ENCODE results near the gene SUCO. TPM values are rescaled to one million over a fixed set of nuclear protein-coding genes. Genes with fewer than 3 reads are reported as not detected.

The SUCO gene
- total RNA-seq, 2 donors from 2014 or later: 62.2 TPM

- peaks cover 8% of the 10 kb centered on the region for H3K4me1 ChIP-seq (ENCODE audit: control insufficient read depth, insufficient read depth, low read length)
- no peaks in the 10 kb centered on the region for H3K9me3 ChIP-seq (ENCODE audit: control insufficient read depth, low read length)
- no peak for DNase-seq
- H3K27me3 ChIP-seq (ENCODE audit: control insufficient read depth, insufficient read depth, low read length, poor library complexity, severe bottlenecking): no peaks in the 10 kb centered on the region
- no peak for TF ChIP-seq CTCF (conservative IDR thresholded peaks at IDR 0.05)
- no peak overlapping the region for H3K9ac ChIP-seq (ENCODE audit: extremely low read depth, low read length, poor library complexity, severe bottlenecking)
- peak overlapping the region; percentile 70 for H3K27ac Mint-ChIP-seq
- peak overlapping the region; percentile 26 for H3K4me3 ChIP-seq (ENCODE audit: low read length)
- H3K27me3 Mint-ChIP-seq (ENCODE audit: insufficient read depth): no peaks in the 10 kb centered on the region
- WGBS, 2 experiments (ENCODE audit: insufficient coverage in 1 of 2, insufficient read length in 1 of 2): 95% methylated on average over 1 of the region's 1 CpG; no CpG with 5 or more reads in 1 of the 2 experiments
- H3K36me3 ChIP-seq (ENCODE audit: control insufficient read depth, insufficient read depth, low read length): peaks cover 91% of the 10 kb centered on the region
- no peak overlapping the region for H3K27ac ChIP-seq (ENCODE audit: low read depth, low read length)
- peaks cover 13% of the 10 kb centered on the region for H3K4me1 Mint-ChIP-seq
- H3K36me3 Mint-ChIP-seq (ENCODE audit: low read depth): peaks cover 38% of the 10 kb centered on the region
- H3K9me3 Mint-ChIP-seq: no peaks in the 10 kb centered on the region
- no peak overlapping the region for H3K4me3 Mint-ChIP-seq
Observed at GRCh38 chr1:172581779-172582178, 48.8 kb downstream of the SUCO start.

GRCh38 chr1:172582889-172583288 is 49.9 kb downstream of the SUCO start:
- peaks cover 36% of the 10 kb centered on the region for H3K36me3 Mint-ChIP-seq (ENCODE audit: low read depth)
- Histone ChIP-seq H3K36me3 (ENCODE audit: control insufficient read depth, insufficient read depth, low read length) (peaks cover 93% of the 10 kb centered on the region), H3K4me3 (ENCODE audit: low read length) (no peak overlapping the region), H3K27ac (ENCODE audit: low read depth, low read length) (no peak overlapping the region), H3K9me3 (ENCODE audit: control insufficient read depth, low read length) (no peaks in the 10 kb centered on the region), H3K9ac (ENCODE audit: extremely low read depth, low read length, poor library complexity, severe bottlenecking) (no peak overlapping the region), H3K27me3 (ENCODE audit: control insufficient read depth, insufficient read depth, low read length, poor library complexity, severe bottlenecking) (no peaks in the 10 kb centered on the region), H3K4me1 (ENCODE audit: control insufficient read depth, insufficient read depth, low read length) (peaks cover 8% of the 10 kb centered on the region)
- H3K4me1 Mint-ChIP-seq: peaks cover 13% of the 10 kb centered on the region
- WGBS, 2 experiments (ENCODE audit: insufficient coverage in 1 of 2, insufficient read length in 1 of 2): 98% methylated on average over 2 of the region's 3 CpGs; no CpG with 5 or more reads in 1 of the 2 experiments
- no peak overlapping the region for H3K4me3 Mint-ChIP-seq
- no peaks in the 10 kb centered on the region for H3K9me3 Mint-ChIP-seq
- DNase-seq: no peak
- no peaks in the 10 kb centered on the region for H3K27me3 Mint-ChIP-seq (ENCODE audit: insufficient read depth)
- peak; percentile 13 for TF ChIP-seq CTCF (conservative IDR thresholded peaks at IDR 0.05)
- H3K27ac Mint-ChIP-seq: no peak overlapping the region

- DNase-seq: no peak
- Mint-ChIP-seq H3K36me3 (ENCODE audit: low read depth) (peaks cover 36% of the 10 kb centered on the region), H3K4me3 (no peak overlapping the region), H3K4me1 (peaks cover 13% of the 10 kb centered on the region), H3K27ac (no peak overlapping the region), H3K27me3 (ENCODE audit: insufficient read depth) (no peaks in the 10 kb centered on the region), H3K9me3 (peaks cover under 1% of the 10 kb centered on the region)
- peaks cover 8% of the 10 kb centered on the region for H3K4me1 ChIP-seq (ENCODE audit: control insufficient read depth, insufficient read depth, low read length)
- peaks cover 7% of the 10 kb centered on the region for H3K9me3 ChIP-seq (ENCODE audit: control insufficient read depth, low read length)
- TF ChIP-seq CTCF (conservative IDR thresholded peaks at IDR 0.05): no peak
- peaks cover 93% of the 10 kb centered on the region for H3K36me3 ChIP-seq (ENCODE audit: control insufficient read depth, insufficient read depth, low read length)
- H3K4me3 ChIP-seq (ENCODE audit: low read length): no peak overlapping the region
- no peak overlapping the region for H3K9ac ChIP-seq (ENCODE audit: extremely low read depth, low read length, poor library complexity, severe bottlenecking)
- 100% methylated on average over 3 of the region's 3 CpGs; no CpG with 5 or more reads in 1 of the 2 experiments for WGBS, 2 experiments (ENCODE audit: insufficient coverage in 1 of 2, insufficient read length in 1 of 2)
- no peaks in the 10 kb centered on the region for H3K27me3 ChIP-seq (ENCODE audit: control insufficient read depth, insufficient read depth, low read length, poor library complexity, severe bottlenecking)
- no peak overlapping the region for H3K27ac ChIP-seq (ENCODE audit: low read depth, low read length)
Observed at GRCh38 chr1:172585348-172585747, 52.4 kb downstream of the SUCO start.

Measured in endodermal cell (in vitro differentiated cells).